NCI-H69 (cell line): ENCODE results near the gene ZNF208.
"Not testable (repeated sequence)": the region's sequence is repeated elsewhere in the genome, so short reads cannot be mapped to it uniquely, and the experiment has no call there.

Experiments used
- DNase-seq: peaks from one replicate; lab custom pipeline; 2025; lab: John Stamatoyannopoulos, UW

Gene ZNF208

DNA sequence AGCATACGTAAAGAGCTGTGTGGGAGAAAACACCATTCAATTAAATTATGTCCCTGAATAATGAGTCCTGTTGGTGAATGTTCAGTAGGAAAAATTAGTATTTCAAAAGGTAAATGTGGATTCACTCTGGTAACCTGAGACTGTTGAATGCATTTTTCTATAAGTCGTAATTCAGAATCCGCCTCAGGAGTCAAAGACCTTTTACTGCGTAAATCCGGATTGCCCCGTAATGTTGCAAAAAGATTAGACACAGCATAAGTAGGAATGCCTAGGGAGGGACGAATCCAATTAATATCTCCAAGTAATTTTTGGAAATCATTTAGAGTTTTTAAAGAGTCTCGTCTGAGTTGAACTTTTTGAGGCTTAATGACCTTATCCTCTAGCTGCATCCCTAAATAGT, 126.0 kb downstream of the ZNF208 start:
- DNase-seq = not testable (repeated sequence)

DNA sequence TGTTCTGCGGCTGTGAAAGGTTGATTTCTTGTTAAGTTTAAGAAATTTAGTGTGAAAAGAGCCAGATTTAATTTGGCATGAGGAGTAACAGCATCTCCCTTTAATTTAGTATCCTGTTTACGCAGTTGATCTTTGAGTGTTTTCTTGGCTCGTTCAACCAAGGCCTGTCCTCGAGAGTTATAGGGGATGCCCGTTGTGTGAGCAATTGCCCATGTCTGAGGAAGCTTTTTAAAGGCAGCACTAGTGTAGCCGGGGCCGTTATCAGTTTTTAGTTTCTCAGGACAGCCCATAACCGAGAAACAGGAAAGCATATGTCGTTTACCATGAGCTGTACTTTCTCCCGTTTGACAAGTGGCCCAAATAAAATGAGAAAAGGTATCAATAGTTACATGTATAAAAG, 127.2 kb downstream of the ZNF208 start:
- DNase-seq = no peak
